ENCODE measurements around the gene JAZF1.

Gene JAZF1

DNA sequence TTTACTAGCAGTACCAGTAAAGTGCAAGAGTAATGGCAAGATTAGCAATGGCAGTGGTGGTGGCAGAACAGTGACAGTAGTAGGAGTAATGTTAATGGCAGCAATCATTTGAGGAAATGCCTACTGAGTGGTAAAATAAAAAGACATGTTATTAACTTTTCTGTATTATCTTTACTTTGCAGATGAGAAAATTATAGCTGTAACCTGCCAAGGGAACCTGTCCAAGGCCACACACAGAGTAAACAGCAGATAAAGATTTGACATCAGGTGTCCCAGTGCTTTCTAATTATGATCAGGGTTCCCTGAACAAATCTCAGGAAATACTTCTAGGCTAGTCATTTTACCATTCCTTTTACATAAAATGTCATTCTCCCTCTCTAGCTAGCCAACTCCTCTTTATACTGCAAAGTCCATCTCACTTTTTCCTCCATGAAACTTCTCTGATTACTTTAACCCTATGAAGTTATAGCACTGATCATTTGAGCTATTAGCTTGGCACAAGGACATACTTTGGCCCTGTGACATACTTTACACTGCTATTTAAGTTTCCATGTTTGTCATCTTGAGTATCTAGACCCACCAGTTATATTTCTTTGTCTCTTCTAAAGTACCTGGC is 221.6 kb downstream of the JAZF1 start:
- no peak for DNase-seq

DNA sequence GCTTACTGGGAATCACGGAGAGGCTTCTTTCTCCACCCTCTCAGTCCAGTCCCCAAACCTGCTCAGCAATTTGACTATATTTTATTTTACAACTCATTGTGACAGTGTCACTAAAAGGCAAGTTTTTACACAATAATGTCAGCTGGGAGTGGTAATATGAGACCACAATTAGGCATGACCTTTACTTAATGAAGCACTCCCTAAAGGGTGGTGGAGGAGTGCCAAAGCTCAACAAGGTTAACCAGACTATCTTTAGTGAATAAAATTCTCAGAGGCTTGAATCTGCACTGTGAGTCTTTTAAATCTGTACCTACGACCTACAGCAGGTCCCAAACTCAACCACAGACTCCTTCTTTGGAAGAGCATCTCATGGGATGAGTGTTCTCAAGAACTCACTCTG is 225.0 kb downstream of the JAZF1 start:
- no peak for DNase-seq

- DNase-seq: no peak
Measured at GRCh38 chr7:27955011-27955410, 225.6 kb downstream of the JAZF1 start.

- no peak for DNase-seq
Measured at GRCh38 chr7:27953777-27954176, 226.8 kb downstream of the JAZF1 start.

GRCh38 chr7:27953361-27953760 is 227.2 kb downstream of the JAZF1 start:
- DNase-seq: no peak

DNA sequence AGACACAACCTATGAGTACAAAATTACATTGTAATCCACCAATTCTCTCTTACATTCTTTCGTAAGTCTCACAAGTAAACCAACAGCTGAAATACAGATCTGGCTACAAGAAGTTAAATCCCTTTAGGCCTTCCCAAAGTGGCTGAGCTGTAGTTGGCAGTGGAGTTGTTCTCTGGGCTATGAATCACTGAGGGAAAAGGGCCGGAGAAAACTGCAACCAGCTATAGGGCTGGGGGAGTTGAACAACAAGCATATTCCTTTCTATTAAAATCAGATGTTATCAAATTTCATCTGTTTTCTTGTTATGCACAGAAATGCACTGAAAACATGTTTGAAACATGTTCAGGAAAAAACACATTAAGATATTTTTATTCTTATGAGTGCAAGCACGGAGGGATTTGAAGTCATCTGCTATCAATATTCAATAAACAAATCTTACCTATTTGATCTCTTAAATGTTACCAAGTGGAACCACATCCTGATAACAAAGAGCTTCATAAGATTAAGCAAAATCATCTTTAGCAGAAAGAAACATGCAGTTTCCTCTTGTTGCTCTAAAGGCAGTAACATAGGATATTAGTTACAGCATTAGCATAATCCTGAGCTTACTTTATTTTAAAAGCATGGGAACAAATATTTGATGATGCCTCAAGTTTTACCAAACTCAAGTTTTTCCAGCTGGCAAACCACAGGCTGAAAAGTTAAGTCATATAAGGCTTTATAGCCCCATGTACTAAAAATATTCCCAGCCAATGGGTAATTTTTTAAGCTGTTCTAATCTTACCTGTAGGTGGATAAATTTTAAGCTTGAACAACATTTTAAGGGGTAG is 227.9 kb downstream of the JAZF1 start:
- no peak for DNase-seq

GRCh38 chr7:27950123-27950522 is 230.5 kb downstream of the JAZF1 start:
- DNase-seq: no peak

DNA sequence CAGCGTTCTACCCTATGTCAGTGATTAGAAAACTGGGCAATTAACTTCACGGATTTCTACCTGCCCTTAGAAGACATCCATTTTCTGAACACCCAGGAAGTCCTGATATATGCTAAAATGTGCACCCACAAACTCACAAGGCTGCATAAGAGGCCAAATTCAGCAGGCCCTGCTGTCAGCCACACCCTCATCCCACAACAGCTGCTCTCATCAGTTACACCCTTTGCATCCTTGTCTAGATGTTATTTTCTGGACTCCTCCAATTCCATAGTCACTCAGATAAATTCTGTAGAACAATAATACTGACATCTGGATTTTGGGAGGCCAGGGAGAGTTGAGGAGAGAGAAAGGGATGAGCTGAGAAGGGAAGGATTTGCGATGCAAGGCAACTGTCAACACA is 231.7 kb downstream of the JAZF1 start:
- no peak for DNase-seq

GRCh38 chr7:27947586-27948278 is 232.9 kb downstream of the JAZF1 start:
- no peak for DNase-seq

DNA sequence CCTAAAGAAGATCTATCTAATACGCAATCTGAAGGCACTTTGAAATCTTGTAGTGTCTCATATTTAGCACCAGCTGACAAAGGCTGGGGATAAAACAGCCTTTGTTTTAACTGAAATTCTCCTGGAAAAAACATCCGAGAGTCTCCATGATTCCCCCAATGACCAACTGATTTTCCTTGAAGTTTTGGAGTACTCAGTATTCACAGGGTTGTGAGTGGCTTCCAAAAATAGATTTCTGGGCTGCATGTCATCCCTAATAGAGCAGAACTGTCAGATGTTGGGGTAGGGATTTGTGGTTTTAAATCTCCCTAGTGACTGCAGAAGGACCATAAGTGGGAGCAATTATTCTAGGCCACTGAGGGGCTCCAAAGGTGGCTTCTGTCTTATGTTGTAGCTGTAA is 234.2 kb downstream of the JAZF1 start:
- DNase-seq: no peak

- DNase-seq: no peak
Measured at GRCh38 chr7:27945058-27945795, 235.4 kb downstream of the JAZF1 start.

- no peak for DNase-seq
Measured at GRCh38 chr7:27944643-27945042, 236.0 kb downstream of the JAZF1 start.

- no peak for DNase-seq
Measured at GRCh38 chr7:27943241-27943640, 237.4 kb downstream of the JAZF1 start.

DNA sequence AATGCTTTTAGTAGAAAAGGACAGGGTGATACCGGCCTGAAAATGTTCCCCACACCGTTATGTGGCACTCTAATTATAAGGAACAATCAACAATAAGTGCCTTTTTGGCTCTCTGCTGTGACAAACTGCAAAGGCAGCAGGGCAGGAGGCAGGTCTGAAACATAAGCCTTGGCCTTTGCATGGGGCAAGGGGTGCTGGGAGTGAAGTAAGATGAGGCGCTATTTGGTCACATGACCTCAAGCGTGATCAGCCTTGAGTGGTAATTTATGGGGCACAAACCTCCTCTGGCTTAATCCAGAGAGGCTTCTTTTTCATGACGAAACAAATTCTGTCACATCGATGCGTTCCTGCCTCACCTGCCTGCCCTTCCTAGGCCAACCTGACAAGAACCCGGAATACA is 237.9 kb downstream of the JAZF1 start:
- no peak for DNase-seq

- DNase-seq: no peak
Measured at GRCh38 chr7:27941522-27941921, 239.1 kb downstream of the JAZF1 start.

- DNase-seq: no peak
Measured at GRCh38 chr7:27940341-27940740, 240.3 kb downstream of the JAZF1 start.

GRCh38 chr7:27939893-27940292 is 240.7 kb downstream of the JAZF1 start:
- DNase-seq: no peak

DNA sequence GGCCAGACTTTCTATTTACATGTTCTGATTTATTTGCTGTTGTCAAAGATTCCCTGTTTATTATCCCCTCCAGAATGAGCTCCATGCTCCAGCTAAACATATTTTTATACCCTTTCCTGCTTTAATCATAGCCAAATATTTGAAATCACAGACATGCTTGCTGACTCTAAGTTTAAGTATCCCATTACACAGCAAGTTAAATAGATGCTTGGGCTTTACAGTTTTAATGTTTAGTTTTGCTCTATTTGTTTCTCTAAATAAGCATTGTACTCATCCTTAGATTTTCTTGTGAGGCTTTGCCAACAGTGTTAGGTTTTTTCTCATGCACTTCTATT is 243.9 kb downstream of the JAZF1 start:
- no peak for DNase-seq

- DNase-seq: no peak
Measured at GRCh38 chr7:27936047-27936767, 244.4 kb downstream of the JAZF1 start.

GRCh38 chr7:27933671-27934565 is 246.7 kb downstream of the JAZF1 start:
- no peak for DNase-seq

- DNase-seq: no peak
Measured at GRCh38 chr7:27930910-27931476, 249.6 kb downstream of the JAZF1 start.
